Measurements from ENCODE around the gene MAPK4. TPM values are rescaled to one million over a fixed set of nuclear protein-coding genes. Genes with fewer than 3 reads are reported as not detected.

The MAPK4 gene
- total RNA-seq, 1 donor from 2014 or later, result 2.2 TPM

DNA sequence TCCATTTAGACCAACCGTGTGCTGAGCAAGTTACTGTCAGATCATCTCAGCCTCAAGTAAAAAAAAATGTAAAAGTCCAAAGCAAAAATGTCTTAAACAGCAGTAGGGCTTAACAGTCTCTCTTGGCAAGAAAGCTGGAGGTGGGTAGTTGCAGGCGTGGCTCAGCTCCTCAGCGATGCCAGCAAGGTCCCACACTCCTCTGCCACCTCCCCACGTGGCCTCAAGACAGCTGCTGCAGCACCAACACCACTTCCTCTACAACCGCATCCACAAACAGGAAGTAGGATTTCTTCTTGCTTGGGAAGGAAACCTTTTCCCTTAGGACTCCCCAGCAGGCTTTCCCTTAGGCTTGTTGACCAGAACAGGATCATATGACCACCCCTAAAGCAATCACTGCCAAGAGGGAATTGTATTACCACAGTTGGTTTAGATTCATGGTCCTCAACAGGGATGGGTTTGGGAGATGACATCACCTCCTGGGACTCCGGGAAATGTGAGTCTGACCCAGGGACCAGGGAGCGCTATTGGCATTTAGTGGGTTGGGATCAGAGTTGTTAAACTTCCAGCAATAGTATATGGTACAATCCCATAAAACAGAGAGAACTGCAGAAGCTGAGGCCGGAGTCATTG is 97.1 kb downstream of the MAPK4 start:
- DNase-seq (ENCODE audit: extremely low spot score in 2 of 2), result no peak
- no peaks in the 10 kb centered on the region for H3K36me3 ChIP-seq
- H3K27ac ChIP-seq, result no peak overlapping the region
- no peaks in the 10 kb centered on the region for H3K9me3 ChIP-seq
- TF ChIP-seq, protein P1, sequence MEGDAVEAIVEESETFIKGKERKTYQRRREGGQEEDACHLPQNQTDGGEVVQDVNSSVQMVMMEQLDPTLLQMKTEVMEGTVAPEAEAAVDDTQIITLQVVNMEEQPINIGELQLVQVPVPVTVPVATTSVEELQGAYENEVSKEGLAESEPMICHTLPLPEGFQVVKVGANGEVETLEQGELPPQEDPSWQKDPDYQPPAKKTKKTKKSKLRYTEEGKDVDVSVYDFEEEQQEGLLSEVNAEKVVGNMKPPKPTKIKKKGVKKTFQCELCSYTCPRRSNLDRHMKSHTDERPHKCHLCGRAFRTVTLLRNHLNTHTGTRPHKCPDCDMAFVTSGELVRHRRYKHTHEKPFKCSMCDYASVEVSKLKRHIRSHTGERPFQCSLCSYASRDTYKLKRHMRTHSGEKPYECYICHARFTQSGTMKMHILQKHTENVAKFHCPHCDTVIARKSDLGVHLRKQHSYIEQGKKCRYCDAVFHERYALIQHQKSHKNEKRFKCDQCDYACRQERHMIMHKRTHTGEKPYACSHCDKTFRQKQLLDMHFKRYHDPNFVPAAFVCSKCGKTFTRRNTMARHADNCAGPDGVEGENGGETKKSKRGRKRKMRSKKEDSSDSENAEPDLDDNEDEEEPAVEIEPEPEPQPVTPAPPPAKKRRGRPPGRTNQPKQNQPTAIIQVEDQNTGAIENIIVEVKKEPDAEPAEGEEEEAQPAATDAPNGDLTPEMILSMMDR (IDR thresholded peaks at IDR 0.05), result no peak
- no peak for TF ChIP-seq POLR2AphosphoS5 (IDR thresholded peaks at IDR 0.05; ENCODE audit: insufficient read depth in 1 of 2, low read depth in 1 of 2)
- no peak for TF ChIP-seq POLR2A (IDR thresholded peaks at IDR 0.05)
- H3K27me3 ChIP-seq, result no peaks in the 10 kb centered on the region
- intact Hi-C loops (cut with DNase I), result no loop called here
- no peaks in the 10 kb centered on the region for H3K4me1 ChIP-seq
- no peak overlapping the region for H3K4me3 ChIP-seq

DNA sequence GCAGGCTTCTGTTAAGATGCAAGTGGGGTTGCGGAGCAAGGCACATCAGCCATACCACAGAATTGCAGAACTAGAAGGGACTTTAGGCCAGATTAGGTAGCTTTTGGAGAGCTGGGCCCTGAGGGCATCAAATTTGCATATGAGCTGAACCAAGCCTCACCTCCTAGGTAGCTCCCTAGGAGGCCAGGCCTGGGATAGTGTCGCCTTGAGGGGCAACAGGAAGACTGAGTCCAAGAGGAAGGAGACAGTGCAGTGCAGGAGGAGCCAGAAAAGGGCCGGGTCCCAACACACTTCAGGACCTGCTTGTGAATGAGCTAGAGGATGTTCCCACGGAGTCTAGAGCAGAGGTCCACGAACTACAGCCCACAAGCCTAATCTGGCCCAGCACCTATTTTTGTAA is 98.7 kb downstream of the MAPK4 start:
- DNase-seq (ENCODE audit: extremely low spot score in 2 of 2), result no peak
- no peaks in the 10 kb centered on the region for H3K36me3 ChIP-seq
- H3K27me3 ChIP-seq, result no peaks in the 10 kb centered on the region
- intact Hi-C loops (cut with DNase I), result no loop called here
- H3K27ac ChIP-seq, result no peak overlapping the region
- H3K4me1 ChIP-seq, result no peaks in the 10 kb centered on the region
- H3K9me3 ChIP-seq, result no peaks in the 10 kb centered on the region
- no peak overlapping the region for H3K4me3 ChIP-seq
- TF ChIP-seq, protein P1 (IDR thresholded peaks at IDR 0.05), result no peak
- TF ChIP-seq POLR2AphosphoS5 (IDR thresholded peaks at IDR 0.05; ENCODE audit: insufficient read depth in 1 of 2, low read depth in 1 of 2) (no peak), POLR2A (IDR thresholded peaks at IDR 0.05) (no peak)

DNA sequence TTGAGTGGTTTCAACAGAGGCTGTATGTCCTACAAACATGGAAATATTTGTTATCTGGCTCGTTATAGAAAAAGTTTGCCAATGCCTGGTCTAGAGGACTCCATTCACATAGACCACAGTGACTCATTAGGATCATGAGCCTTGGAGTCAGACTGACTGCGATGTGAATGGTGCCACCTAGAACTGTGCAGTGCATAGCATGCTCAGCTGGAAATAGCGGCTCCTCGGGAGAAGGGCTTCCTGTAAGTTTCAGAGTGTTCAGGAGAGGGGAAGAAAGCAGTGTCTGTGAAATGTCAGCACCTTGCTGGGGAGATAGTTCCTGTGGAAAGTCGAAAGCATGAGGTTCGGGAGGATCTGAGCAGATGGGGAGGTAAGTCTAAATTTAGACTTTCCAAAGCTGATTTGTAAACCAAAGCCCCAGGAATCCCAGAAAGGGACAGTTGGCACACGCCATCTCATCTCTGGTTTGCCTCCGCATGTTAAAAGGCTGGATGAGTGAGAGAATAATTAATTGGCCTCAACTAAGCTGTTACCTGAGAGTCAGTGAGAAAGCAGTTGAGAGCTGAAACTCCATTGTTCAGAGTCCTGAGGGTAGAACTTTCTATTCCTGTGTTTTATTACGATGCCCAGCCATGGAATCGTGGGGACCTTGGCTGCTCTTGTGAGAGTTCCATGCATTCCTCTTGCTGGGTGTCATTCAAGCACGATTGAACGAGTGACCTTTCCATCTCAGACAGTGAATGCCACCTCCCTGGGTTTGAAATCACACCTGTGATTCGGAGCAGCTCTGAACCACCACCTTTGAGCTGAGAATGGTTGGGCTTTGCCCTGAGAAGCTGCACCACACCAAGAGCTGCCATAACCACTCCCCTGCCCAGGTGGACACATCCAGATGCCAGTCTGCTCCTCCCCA is 99.5 kb downstream of the MAPK4 start:
- H3K4me1 ChIP-seq, result no peaks in the 10 kb centered on the region
- H3K36me3 ChIP-seq, result no peaks in the 10 kb centered on the region
- H3K27ac ChIP-seq, result no peak overlapping the region
- H3K27me3 ChIP-seq, result no peaks in the 10 kb centered on the region
- no peaks in the 10 kb centered on the region for H3K9me3 ChIP-seq
- no peak for TF ChIP-seq POLR2A (IDR thresholded peaks at IDR 0.05)
- TF ChIP-seq POLR2AphosphoS5 (IDR thresholded peaks at IDR 0.05; ENCODE audit: insufficient read depth in 1 of 2, low read depth in 1 of 2), result no peak
- TF ChIP-seq, protein P1 (IDR thresholded peaks at IDR 0.05), result no peak
- intact Hi-C loops (cut with DNase I), result loop anchor here (5.0 kb wide), 1 partner anchor 302 kb away; no protein-coding TSS in a partner anchor
- H3K4me3 ChIP-seq, result no peak overlapping the region
- no peak for DNase-seq (ENCODE audit: extremely low spot score in 2 of 2)

DNA sequence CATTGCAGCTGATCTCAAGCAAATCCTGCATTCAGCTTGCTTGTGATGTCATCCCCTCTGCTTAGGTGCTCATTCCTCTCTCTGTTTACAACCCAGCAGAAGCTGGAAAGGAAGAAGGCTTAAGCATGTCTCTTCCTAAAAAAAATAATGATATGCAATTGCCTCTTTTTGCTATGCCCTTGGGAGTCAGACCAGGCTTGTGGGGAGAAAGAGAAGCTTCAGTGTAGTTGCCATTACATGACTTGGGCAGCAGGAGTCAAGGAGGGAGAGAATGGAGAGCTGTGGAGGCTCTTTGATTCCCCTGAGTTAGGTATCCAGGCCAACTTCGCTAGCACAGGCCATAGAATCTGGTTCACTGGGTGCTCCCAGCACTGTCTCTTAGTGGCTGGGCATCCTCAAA is 101.1 kb downstream of the MAPK4 start:
- Histone ChIP-seq H3K27ac (no peak overlapping the region), H3K36me3 (no peaks in the 10 kb centered on the region), H3K27me3 (no peaks in the 10 kb centered on the region), H3K4me1 (no peaks in the 10 kb centered on the region), H3K4me3 (no peak overlapping the region), H3K9me3 (no peaks in the 10 kb centered on the region)
- intact Hi-C loops (cut with DNase I), result loop anchor here (5.0 kb wide), 1 partner anchor 304 kb away; no protein-coding TSS in a partner anchor
- no peak for TF ChIP-seq POLR2A (IDR thresholded peaks at IDR 0.05)
- TF ChIP-seq POLR2AphosphoS5 (IDR thresholded peaks at IDR 0.05; ENCODE audit: insufficient read depth in 1 of 2, low read depth in 1 of 2), result no peak
- TF ChIP-seq, protein P1 (IDR thresholded peaks at IDR 0.05), result no peak
- DNase-seq (ENCODE audit: extremely low spot score in 2 of 2), result no peak
